ENCODE data around the gene SEL1L3.

The SEL1L3 gene

DNA sequence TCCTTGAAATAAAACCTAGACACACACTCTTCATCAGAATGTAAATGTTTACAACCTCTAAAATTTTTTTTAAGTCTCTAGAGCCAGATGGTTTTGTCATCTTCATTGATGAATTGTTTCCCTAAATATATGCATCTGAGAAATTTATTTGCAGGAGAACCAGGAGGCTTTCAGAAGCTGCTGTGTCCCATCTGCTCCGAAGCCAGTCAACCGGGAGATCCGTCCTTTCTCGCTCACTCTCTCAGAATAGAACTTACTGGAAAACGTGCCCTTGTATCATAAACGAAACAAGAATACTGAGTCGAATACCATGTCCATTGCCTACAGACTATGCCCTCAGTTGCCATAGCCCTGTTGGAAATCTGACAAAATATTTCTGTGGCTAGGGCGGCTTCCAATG, 103.7 kb downstream of the SEL1L3 start:
- DNase-seq, result no peak
- no peak for ATAC-seq (ENCODE audit: insufficient read depth, low read depth)
- no peak overlapping the region for H3K27ac ChIP-seq (ENCODE audit: low read length)
- no peaks in the 10 kb centered on the region for H3K36me3 ChIP-seq (ENCODE audit: insufficient read depth, low read length)
- TF ChIP-seq, protein P1, sequence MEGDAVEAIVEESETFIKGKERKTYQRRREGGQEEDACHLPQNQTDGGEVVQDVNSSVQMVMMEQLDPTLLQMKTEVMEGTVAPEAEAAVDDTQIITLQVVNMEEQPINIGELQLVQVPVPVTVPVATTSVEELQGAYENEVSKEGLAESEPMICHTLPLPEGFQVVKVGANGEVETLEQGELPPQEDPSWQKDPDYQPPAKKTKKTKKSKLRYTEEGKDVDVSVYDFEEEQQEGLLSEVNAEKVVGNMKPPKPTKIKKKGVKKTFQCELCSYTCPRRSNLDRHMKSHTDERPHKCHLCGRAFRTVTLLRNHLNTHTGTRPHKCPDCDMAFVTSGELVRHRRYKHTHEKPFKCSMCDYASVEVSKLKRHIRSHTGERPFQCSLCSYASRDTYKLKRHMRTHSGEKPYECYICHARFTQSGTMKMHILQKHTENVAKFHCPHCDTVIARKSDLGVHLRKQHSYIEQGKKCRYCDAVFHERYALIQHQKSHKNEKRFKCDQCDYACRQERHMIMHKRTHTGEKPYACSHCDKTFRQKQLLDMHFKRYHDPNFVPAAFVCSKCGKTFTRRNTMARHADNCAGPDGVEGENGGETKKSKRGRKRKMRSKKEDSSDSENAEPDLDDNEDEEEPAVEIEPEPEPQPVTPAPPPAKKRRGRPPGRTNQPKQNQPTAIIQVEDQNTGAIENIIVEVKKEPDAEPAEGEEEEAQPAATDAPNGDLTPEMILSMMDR (IDR thresholded peaks at IDR 0.05; ENCODE audit: borderline replicate concordance, extremely low read depth, low read length, poor library complexity, severe bottlenecking), result no peak
- TF ChIP-seq EZH2 (IDR thresholded peaks at IDR 0.05; ENCODE audit: borderline replicate concordance, low read depth, low read length, severe bottlenecking), result no peak
- no peaks in the 10 kb centered on the region for H3K9me3 ChIP-seq (ENCODE audit: insufficient read depth, low read length, severe bottlenecking)
- no peak overlapping the region for H3K4me2 ChIP-seq (ENCODE audit: insufficient read depth, low read length)
- H3K27me3 ChIP-seq (ENCODE audit: insufficient read depth, low read length, poor library complexity), result no peaks in the 10 kb centered on the region
- no peak overlapping the region for H3K4me3 ChIP-seq (ENCODE audit: low read depth in 1 of 2, low read length in 2 of 2)
- no peak overlapping the region for H2AFZ ChIP-seq (ENCODE audit: low read depth, low read length)
- no peak overlapping the region for H3K9ac ChIP-seq (ENCODE audit: low read depth, low read length)
- no peaks in the 10 kb centered on the region for H4K20me1 ChIP-seq (ENCODE audit: insufficient read depth, low read length)
- no peaks in the 10 kb centered on the region for H3K79me2 ChIP-seq (ENCODE audit: insufficient read depth, low read length)
- no peaks in the 10 kb centered on the region for H3K4me1 ChIP-seq (ENCODE audit: insufficient read depth, low read length)

DNA sequence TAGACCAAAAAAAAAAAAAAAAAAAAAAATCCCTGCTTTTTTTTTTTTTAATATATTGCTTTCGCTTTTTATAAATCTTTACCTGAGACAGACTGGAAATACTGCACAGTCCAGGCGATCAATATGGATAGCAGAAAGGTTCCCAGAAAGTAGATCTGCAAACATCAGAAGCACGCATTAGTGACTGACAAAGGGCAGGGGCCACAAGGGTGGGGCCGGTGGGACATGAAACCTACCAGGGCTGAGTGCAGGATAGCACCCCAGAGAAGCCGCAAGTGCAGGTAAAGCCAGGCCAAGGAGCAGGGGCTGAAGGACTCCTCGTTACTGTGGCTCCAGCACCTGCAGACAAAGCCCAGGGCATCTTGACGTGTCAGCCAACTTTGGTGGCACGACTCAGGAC, 105.3 kb downstream of the SEL1L3 start:
- Histone ChIP-seq H3K9ac (ENCODE audit: low read depth, low read length) (no peak overlapping the region), H3K79me2 (ENCODE audit: insufficient read depth, low read length) (no peaks in the 10 kb centered on the region), H3K4me1 (ENCODE audit: insufficient read depth, low read length) (no peaks in the 10 kb centered on the region), H3K4me3 (ENCODE audit: low read depth in 1 of 2, low read length in 2 of 2) (no peak overlapping the region), H3K9me3 (ENCODE audit: insufficient read depth, low read length, severe bottlenecking) (no peaks in the 10 kb centered on the region), H3K27ac (ENCODE audit: low read length) (no peak overlapping the region), H3K36me3 (ENCODE audit: insufficient read depth, low read length) (no peaks in the 10 kb centered on the region), H3K27me3 (ENCODE audit: insufficient read depth, low read length, poor library complexity) (no peaks in the 10 kb centered on the region), H2AFZ (ENCODE audit: low read depth, low read length) (no peak overlapping the region), H4K20me1 (ENCODE audit: insufficient read depth, low read length) (no peaks in the 10 kb centered on the region), H3K4me2 (ENCODE audit: insufficient read depth, low read length) (no peak overlapping the region)
- DNase-seq, result no peak
- no peak for ATAC-seq (ENCODE audit: insufficient read depth, low read depth)
- TF ChIP-seq, protein P1 (IDR thresholded peaks at IDR 0.05; ENCODE audit: borderline replicate concordance, extremely low read depth, low read length, poor library complexity, severe bottlenecking), result no peak
- TF ChIP-seq EZH2 (IDR thresholded peaks at IDR 0.05; ENCODE audit: borderline replicate concordance, low read depth, low read length, severe bottlenecking), result no peak

DNA sequence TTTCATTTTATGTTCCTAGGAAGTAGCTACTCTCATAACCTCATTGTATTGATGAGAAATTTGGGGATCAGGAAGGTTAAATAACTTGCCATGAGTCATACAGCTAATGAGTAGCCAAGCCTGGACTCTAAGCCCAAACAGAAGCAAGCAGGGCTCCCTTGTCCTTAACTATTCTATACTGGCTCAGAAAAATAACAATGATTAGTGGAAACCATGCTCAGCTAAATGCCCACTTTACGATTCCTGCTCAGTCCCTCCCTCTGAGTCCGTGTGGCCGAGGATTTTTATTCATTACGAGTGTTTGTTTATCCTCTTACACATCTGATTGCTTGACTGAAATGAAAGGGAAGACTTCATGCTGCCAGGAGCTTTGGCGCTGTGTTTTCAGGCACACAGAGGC, 106.3 kb downstream of the SEL1L3 start:
- Histone ChIP-seq H3K27ac (ENCODE audit: low read length) (no peak overlapping the region), H2AFZ (ENCODE audit: low read depth, low read length) (no peak overlapping the region), H3K9ac (ENCODE audit: low read depth, low read length) (no peak overlapping the region), H3K79me2 (ENCODE audit: insufficient read depth, low read length) (no peaks in the 10 kb centered on the region), H4K20me1 (ENCODE audit: insufficient read depth, low read length) (no peaks in the 10 kb centered on the region), H3K4me3 (ENCODE audit: low read depth in 1 of 2, low read length in 2 of 2) (no peak overlapping the region), H3K4me1 (ENCODE audit: insufficient read depth, low read length) (no peaks in the 10 kb centered on the region), H3K4me2 (ENCODE audit: insufficient read depth, low read length) (no peak overlapping the region), H3K9me3 (ENCODE audit: insufficient read depth, low read length, severe bottlenecking) (no peaks in the 10 kb centered on the region), H3K27me3 (ENCODE audit: insufficient read depth, low read length, poor library complexity) (no peaks in the 10 kb centered on the region), H3K36me3 (ENCODE audit: insufficient read depth, low read length) (no peaks in the 10 kb centered on the region)
- DNase-seq (no peak), ATAC-seq (ENCODE audit: insufficient read depth, low read depth) (no peak)
- TF ChIP-seq, protein P1 (IDR thresholded peaks at IDR 0.05; ENCODE audit: borderline replicate concordance, extremely low read depth, low read length, poor library complexity, severe bottlenecking), result no peak
- no peak for TF ChIP-seq EZH2 (IDR thresholded peaks at IDR 0.05; ENCODE audit: borderline replicate concordance, low read depth, low read length, severe bottlenecking)

DNA sequence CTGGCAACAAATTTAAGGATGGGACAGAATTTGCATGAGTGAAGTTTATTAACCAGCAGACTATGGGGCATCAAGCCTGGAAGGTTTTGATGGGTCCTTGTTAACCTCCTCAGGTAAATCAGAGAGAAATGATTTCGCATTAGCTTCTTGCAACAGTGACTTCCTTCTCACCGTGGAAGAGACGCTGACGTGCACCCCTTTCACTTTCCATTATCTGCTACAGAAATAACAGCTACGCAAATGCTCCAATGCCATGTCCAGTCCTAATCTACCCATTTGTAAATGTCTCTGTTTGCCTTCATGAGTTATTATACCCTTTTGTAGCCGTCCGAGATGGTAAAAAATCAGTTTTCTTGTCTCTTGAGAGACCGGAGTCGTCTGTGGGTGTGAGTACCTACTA, 106.9 kb downstream of the SEL1L3 start:
- Histone ChIP-seq H3K9me3 (ENCODE audit: insufficient read depth, low read length, severe bottlenecking) (no peaks in the 10 kb centered on the region), H2AFZ (ENCODE audit: low read depth, low read length) (no peak overlapping the region), H3K4me1 (ENCODE audit: insufficient read depth, low read length) (no peaks in the 10 kb centered on the region), H4K20me1 (ENCODE audit: insufficient read depth, low read length) (no peaks in the 10 kb centered on the region), H3K36me3 (ENCODE audit: insufficient read depth, low read length) (no peaks in the 10 kb centered on the region), H3K4me2 (ENCODE audit: insufficient read depth, low read length) (no peak overlapping the region), H3K79me2 (ENCODE audit: insufficient read depth, low read length) (no peaks in the 10 kb centered on the region), H3K9ac (ENCODE audit: low read depth, low read length) (no peak overlapping the region), H3K27me3 (ENCODE audit: insufficient read depth, low read length, poor library complexity) (no peaks in the 10 kb centered on the region), H3K27ac (ENCODE audit: low read length) (no peak overlapping the region), H3K4me3 (ENCODE audit: low read depth in 1 of 2, low read length in 2 of 2) (no peak overlapping the region)
- DNase-seq (no peak), ATAC-seq (ENCODE audit: insufficient read depth, low read depth) (no peak)
- TF ChIP-seq, protein P1 (IDR thresholded peaks at IDR 0.05; ENCODE audit: borderline replicate concordance, extremely low read depth, low read length, poor library complexity, severe bottlenecking), result no peak
- no peak for TF ChIP-seq EZH2 (IDR thresholded peaks at IDR 0.05; ENCODE audit: borderline replicate concordance, low read depth, low read length, severe bottlenecking)
